DMS153 treated with DMSO at 0.1 percent for 48 hours (cell line): ENCODE results near the gene NINL.
"Not testable (repeated sequence)": the region's sequence is repeated elsewhere in the genome, so short reads cannot be mapped to it uniquely, and the experiment has no call there.

Experiments used
- DNase-seq: peaks from one replicate; lab custom pipeline; 2025; ENCODE audit not compliant: unreplicated experiment; lab: John Stamatoyannopoulos, UW

Gene NINL

DNA sequence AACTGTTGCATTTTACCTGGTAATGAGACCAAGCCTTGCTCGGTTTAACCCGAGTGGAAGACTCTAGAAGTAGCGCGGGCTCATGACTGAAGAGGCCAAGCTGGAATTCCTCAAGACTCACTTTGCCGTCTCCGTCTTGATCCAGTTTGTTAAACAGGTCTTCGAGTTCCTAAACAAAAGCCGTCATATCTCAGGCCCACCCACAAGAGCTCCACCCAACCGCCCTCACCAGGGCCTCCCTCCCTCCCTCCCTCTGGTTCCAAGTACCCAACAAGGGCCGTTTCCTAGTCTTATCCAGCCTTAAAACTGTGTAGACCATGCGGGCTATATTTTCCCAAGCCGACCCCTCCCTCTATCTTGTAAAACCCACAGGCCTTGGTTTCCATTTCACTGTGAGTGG is 81.4 kb downstream of the NINL start:
- no peak for DNase-seq

DNA sequence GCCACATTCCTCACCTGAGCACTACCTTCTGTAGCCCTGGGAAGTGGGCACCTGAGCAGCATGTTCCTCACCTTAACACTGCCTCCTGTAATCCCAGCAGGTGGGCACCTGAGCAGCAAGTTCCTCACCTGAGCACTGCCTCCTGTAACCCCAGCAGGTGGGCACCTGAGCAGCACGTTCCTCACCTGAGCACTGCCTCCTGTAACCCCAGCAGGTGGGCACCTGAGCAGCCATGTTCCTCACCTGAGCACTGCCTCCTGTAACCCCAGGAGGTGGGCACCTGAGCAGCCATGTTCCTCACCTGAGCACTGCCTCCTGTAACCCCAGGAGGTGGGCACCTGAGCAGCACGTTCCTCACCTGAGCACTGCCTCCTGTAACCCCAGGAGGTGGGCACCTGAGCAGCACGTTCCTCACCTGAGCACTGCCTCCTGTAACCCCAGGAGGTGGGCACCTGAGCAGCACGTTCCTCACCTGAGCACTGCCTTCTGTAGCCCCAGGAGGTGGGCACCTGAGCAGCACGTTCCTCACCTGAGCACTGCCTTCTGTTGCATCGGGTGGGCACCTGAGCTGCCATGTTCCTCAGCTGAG is 82.2 kb downstream of the NINL start:
- DNase-seq: not testable (repeated sequence)

DNA sequence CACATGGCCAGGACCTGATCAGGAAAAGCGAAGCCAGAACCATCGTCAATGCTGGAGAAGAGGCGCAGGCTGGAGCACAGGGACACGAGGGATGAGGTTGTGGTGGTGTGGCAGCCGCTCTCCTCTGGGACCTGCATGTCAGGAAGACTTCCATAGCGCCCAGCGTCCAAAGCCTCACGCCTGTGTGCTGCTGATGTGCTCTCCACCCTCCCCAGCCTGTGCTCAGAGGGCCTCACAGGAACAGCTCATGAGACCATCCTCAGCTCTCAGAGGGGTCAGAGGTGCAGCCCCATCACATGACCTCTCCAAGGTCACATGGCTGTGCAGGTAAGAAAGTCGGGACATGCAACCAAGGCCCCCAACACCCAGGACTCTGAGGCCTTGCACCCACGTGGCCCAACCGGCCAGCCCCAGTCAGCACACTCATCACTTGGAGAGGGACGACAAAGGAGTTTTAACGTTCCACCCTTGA is 84.4 kb downstream of the NINL start:
- DNase-seq: no peak

DNA sequence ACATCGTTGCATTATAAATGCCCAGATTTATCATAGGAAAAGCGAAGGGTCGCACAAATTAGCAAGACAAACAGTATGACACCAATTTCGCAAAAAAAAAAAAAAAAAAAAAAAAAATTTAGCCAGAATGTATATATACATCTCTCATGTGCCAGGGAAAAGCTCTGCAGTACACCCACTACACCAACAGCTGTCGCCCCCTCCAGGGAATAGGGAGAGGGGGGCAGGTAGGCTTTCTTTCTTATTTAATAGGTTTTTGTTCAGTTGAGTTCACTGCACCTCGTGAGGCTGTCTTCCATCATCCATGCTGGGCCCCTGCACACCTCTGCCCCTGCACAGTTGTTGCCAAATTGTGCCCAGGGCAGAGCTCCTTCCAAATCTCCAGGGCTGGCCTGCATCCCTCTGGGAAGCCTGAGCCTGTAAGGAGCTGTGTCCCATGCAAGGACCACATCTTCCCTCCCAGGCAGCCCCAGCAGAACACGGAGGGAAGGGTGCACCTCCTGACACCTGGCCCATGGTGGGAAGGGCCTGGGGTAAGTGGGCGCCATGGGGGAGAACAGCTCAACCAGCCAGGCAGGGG is 85.4 kb downstream of the NINL start:
- no peak for DNase-seq

DNA sequence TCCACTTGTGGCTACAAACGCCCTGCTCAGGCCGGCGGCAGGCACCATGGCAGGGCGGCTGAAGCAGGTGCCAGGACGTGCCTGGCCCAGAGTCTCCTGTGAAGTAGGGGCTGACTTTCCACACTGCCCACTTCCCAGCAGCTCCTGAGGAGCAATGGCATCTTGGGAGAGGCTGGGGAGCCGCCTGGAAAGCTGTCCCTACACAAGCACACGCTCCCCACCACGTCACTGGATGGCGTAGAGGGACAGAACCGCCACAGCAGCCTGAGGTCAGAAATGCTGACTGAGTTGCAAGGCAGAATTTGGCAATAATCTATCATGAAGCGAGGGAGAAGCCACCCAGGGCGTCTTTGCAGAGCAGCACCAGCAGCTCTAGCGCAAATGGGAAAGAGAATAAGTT is 86.3 kb downstream of the NINL start:
- no peak for DNase-seq

DNA sequence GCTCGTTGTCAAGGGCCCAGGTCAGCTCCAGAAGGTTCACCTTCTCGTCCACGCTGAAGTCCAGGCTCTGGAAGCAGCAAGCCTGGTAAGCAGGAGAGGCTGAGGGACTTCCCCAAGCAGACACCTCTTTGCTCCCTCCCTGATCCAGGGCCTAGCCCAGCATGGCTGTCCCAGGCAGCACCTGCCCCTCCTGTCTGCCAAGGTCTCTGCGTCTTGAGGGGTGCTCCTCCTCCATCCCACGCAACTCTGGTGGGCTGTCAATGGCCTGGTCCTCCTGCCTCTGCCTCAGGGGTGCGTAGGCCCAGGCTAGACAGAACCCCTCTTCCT is 87.1 kb downstream of the NINL start:
- no peak for DNase-seq

DNA sequence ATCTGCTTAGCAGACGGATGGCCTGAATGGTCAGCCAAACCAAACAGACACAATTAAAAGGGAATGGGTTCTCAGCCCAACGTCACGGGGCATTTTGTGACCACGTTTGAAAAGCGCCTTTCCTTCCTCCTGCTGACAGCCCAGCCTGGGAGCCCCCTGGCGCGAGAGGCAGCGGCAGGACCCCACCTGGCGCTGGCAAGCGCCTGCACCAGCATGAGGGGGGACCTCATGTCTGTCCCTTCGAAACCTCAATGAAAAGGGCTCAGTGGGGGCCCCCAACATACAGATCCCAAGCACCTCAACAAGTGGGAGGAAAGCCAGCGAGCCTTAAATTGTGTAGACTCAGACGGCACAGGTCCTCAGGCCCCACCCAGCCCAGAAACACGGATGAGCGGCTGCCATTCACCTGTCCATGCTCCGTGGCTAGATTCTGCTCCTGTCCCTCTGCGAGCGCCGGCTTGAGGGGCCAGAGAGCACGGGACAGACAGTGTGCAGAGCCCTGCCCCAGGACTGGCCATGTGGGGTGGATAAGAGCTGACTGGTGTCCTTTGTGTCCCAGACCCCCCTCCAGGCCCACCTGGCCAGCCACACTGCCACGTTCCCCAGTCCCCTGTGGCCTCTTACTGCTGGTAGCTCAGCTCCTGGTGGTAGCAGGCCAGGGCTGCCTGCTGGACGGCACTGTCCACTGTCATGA is 87.6 kb downstream of the NINL start:
- no peak for DNase-seq

DNA sequence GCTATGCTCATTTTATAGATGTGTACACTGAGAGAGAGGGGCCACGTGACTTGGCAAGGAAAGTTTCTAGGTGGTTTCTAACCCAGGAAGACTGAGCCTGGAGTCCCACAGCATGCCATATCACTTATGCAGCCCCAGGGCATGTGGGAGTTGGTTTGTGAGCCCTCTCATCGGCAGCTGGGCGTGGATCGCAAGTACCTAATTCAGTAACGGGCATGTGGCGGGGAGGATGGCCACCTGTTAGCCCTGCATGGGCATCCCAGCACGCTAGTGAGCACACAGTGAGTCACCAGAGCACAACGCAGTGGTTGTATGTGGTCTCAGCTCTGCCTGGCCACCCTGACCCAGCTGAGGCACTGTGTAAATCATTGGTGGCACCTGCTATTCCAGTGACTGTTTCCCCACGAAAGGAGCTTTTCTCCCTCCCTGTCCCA is 88.3 kb downstream of the NINL start:
- DNase-seq: no peak

DNA sequence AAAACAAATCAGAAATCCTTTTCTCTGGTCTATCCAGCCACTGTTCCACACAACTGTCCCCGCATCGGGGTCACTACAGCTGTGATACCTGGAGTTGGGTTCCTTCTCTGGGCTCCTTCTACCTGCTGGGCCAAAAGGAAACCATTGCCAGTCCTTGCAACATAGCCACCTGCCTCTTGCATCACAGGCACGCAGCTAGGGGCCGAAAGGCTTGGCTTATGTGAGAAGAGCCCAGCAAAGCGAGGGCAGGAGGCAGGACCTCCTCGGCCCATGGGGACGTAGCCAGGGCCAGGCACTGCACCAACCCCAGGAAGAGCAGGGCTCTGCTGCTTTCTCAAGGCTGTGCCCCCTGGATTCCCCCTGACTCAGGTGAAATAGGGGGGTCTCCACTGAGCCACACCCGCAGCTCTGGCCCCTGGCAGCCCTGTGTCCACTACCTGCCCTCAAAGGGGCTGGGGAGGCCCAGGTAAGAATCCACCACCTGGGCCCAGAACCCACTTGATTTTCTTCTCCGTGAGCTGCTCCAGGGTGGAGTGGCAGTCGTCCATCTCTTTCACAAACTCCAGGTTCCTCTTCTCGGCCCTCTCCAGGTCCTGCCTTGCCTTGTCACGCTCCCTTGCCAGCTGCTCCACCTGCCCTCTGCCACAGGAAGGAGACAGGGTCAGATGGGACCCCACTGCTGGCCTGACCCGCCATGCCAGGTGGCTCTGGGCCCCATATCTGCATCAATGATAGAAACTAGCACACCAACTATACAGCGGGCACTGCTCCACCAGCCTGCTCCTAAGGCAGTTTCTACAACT is 89.0 kb downstream of the NINL start:
- no peak for DNase-seq

DNA sequence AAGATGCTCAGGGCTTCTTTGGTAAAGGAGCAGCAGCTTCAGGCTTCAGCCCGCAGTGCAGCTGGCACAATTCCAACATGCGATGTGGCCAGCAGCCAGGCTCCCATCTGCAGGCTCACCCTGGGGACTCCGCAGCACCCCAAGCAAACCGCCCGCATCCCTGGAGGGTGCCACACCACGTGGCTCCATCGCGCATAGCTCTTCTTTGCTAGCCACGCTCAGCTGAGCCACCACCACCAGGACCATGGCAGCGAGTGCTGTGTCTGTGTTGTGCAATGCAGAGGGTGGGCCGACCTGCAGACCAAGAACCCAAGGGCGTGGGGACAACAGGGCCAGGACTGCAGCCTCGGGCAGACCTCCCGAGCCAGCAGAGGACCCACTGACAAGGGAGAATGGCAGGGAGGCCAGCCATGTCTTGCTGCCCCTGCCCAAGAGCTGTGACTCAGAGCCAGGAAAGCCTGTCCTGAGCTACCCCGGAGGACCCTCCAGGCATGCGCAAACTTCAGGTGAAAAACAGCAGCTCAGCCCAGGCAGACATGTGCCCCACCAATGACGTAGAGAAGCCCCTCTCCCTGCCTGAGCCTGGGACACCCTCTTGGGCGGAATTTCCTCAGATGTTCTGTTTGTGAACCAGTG is 90.0 kb downstream of the NINL start:
- no peak for DNase-seq

DNA sequence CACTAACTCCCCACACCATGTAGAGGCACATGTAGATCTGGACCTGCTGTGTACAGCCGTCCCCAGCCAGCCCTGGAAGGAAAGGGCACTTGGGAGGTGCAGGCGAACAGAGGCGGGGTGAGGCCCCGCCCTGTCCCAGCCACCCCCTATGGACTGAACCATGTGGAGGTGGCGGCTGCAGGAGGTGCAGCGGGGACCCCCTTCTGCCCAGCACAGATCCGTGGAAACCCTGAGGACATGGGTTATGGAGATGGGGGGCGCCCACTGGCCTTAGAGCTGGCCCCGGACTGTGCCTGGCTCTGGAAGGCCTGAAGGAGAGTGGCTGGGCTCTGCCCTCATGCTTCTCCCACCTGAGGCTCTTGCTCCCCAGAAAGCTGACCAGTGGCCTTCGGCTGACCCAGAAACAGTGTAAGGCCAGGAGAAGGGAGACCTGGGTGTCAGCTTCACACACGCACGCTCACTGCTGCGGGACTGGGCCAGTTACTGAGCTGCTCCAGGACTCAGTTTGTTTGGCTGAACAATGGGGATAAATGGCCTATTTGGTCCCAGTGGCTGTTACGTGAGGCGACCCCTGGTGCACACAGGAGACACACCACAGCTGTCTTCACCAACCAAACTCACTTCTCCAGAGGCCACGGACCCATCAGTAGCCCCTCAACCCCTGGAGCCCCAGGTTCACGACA is 90.7 kb downstream of the NINL start:
- DNase-seq: no peak

DNA sequence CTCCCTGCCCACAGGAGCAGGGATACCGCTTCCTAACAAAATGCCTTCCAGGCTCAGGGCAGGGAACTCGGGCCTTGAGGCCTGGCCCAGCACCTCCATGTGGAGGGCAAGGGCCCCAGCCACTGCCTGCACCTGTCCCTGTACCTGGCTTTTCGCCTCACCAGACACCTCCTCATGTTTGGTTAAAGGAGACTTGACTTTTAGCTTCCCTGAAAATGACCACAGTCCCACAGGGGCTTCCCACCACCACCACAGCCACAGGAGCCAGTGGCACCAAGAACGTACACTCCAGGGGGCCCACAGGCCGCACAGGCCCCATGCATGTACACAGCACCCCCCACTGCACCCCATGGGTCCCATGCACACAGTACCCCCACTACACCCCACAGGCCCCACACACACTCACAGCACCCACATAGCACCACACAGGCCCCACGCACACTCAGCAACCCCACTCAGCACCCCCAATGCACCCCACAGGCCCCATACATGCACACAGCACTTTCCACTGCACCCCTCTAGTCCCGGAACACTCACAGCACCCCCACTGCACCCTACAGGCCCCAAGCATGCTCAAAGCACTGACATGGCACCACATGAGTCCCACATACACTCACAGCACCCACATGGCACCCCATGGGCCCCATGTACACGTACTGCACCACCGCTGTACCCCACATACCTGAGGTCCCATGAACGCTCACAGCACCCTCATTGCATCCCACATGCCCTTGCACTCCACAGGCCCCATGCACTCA is 91.4 kb downstream of the NINL start:
- DNase-seq: no peak

DNA sequence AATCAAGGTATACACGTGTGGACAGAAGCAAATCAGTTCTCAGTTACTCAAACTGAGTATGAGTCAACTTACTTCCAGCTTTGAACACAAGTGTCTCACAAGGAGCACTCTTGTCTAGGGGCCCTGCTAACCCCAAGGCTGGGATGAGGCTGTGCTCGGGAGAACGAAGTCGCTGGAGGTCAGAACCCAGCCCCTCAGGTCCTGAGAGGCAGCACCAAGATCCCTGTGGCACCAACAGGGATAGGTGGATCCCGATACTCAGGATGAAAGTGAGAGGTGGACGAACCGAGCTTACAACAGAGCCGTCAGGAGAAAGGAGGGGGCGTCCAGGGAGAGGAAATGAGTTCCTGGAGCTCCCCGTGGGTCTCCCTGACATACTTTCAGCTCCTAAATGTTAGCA is 92.2 kb downstream of the NINL start:
- no peak for DNase-seq

DNA sequence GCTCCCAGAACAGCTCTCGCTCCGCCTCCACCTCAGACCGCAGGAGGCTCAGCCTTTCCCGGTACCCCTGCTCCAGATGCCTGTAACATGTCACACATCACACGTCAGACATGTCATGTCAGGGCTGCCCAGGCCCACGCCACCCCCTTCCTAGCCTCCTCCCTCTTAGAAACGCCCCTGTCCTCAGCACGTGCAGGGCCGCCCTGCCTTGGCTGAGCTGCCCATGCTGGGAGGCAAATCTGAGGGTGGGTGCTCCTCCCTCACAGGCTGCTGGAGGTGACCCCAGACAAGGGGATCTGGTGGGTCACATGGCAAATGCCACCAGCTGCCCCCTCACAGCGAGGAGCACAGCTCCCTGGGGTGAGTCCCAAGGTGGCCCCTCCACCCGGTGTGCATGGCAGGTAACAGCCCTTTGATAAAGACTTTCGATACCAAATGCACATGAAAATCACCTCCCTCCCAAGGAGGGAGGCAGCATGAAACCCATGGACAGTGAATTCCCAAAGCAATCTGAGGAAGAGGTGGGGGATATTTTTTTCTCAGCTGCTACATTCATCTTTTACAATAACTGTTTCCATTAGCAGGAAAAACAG is 93.8 kb downstream of the NINL start:
- DNase-seq: no peak

DNA sequence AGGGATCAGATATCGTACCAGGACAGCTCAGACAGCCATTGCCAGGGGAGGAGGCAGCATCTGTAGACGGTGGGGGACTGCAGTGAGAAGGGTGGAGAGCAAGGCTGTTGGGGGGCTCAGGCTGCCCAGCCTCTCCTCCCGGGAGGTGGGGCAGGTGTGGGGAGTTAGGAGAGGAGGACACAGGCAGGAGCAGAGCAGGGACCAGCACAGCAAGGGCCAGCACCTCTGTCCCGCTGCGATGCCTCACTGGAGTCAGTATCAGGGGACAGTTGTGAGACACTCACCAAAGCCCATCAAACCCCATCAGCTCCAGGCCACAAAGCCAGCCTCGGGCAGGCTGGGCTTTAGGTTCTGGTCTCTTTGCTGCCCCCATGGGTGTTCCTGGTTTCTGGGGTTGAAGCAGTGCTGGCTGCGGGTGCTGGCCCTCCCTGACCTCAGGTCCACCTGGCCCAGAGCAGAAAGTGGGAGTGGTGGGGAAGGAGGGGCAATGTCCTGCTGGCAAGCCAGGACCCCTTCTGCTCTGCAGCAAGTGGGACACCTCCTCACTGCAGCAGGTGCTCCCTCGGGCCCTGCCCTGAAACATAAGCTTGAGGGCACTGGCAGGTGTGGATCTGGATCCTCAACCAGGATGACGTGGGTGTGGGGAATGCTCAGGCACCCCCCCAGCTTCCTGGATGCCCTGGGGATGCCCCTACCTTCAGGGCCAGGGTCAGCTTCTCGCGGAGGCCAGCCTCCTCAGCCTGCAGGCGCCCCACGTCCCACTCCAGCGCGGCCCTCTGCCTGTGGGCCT is 94.5 kb downstream of the NINL start:
- no peak for DNase-seq

DNA sequence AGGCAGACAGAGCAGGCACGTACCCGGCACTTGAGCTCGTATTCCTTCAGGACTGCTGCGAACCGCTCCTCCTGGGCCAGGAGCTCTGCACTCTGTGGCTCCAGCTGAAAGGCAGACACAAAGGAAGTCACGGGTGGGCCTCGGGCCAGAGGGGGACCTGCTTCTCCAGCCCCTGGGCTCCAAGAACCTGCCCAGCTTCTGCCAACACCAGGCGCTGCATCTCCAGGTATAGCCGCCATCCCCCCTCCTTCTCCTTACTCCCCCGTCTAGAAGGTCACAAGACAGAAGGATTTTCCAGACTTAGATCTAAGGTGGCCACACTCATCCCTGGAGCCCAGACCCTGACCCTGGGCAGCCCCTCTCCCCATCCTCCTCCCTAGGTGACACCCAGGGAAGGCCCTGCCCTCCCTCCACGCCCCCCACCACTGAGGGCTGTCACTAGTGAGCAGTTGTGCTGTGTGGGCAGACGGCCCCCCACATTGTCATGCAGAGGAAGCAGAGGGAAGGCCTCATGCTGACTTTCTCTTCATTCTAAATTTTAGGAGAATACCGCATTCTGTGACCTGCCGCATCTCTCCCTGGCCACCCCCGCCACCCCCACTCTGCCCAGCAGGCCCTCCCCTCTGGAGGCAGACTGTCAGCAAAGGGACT is 96.0 kb downstream of the NINL start:
- DNase-seq: no peak

DNA sequence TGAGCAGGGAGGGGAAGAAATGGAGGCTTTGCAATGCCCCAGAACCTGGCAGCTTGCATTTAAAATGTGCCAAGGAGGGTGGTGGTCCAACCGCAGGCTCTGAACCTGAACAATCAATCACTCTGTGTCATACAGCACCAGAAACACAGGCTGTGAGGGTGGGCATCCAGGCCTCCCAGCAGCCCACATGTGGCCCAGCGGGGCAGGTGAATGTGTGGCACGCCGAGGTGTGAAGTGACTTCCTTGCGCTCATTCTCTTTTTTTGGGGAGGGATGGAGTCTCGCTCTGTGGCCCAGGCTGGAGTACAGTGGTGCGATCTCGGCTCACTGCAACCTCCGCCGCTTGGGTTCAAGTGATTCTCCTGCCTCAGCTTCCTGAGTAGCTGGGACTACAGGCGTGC is 97.4 kb downstream of the NINL start:
- no peak for DNase-seq

DNA sequence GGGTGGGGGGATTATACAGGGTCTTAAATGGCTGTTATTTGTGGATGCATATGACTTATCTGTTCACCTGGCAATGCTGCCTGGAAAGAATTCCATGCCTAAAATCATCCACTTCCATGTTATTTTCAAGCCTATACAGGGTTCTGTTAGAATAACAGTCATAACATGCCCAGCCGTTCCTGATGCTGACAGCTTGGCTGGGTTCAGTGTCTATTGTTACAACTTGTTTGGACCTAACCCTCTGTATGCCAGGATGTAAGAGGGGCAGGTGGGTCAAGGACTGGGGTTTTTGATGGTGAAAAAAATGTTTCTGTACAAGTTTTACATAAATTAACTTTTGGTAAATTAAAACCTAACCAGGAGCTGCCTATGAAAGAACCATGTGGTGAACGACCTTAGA is 98.0 kb downstream of the NINL start:
- DNase-seq: no peak

DNA sequence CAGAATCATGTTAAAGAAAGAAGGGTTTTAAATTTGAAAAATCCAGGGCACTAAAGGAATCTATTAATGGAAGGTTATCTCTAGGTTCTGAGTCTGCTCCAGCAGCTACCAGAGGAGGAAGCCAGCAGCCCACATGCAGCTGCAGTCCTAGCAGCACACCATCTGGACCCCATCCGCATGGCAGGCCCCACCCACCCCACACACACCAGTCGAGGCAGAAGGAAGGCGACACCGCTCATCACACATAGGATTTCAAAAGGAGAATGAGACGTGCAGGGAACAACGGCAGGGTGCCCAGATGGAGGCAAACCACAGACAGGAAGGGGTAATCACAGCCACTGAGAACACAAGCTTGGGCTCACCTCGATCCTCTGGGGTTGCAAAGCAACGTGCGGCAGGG is 99.0 kb downstream of the NINL start:
- no peak for DNase-seq
